HUES64 (cell line): ENCODE data around the gene GALNT9.

Experiments
- H3K27ac ChIP-seq: 2 replicates; pipeline ENCODE4 v1.7.0; 2013; ENCODE audit warnings: low read depth, low read length, inconsistent platforms
- H3K27me3 ChIP-seq: 2 replicates; pipeline ENCODE4 v1.6.1; 2013; ENCODE audit warnings: mild to moderate bottlenecking, low read length; ENCODE audit not compliant: insufficient read depth
- H3K36me3 ChIP-seq: 2 replicates; pipeline ENCODE4 v1.6.1; 2013; ENCODE audit warnings: mild to moderate bottlenecking, low read length; ENCODE audit not compliant: insufficient read depth
- H3K4me1 ChIP-seq: 2 replicates; pipeline ENCODE4 v1.6.1; 2013; ENCODE audit warnings: mild to moderate bottlenecking, low read length, moderate library complexity; ENCODE audit not compliant: insufficient read depth
- H3K4me3 ChIP-seq: 2 replicates; pipeline ENCODE4 v1.5.1; 2013; ENCODE audit warnings: mild to moderate bottlenecking, low read length, moderate library complexity
- H3K9ac ChIP-seq: 2 replicates; pipeline ENCODE4 v1.6.1; 2013; ENCODE audit warnings: mild to moderate bottlenecking, low read depth, low read length
- H3K9me3 ChIP-seq: 2 replicates; pipeline ENCODE4 v1.6.1; 2013; ENCODE audit warnings: low read depth, low read length; ENCODE audit not compliant: insufficient read depth
- WGBS: fragments of 150-250, 120-280 bp; methylation state at CpG from one replicate; pipeline ENCODE4 v1.1.7; 2013; ENCODE audit warnings: missing lambda C conversion rate; 5-methylcytosine and 5-hydroxymethylcytosine counted together

The GALNT9 gene

GRCh38 chr12:132181570-132182200 is 147.7 kb downstream of the GALNT9 start:
- Histone ChIP-seq H3K4me3 (no peak overlapping the region), H3K9me3 (peaks cover 8% of the 10 kb centered on the region; the same call in 1 of the 2 replicates), H3K36me3 (no peaks in the 10 kb centered on the region), H3K9ac (no peak overlapping the region), H3K4me1 (no peaks in the 10 kb centered on the region), H3K27me3 (peaks cover 33% of the 10 kb centered on the region), H3K27ac (no peak overlapping the region)
- WGBS, result 91% methylated on average over 32 of the region's 33 CpGs

- no peak overlapping the region for H3K27ac ChIP-seq
- WGBS, result 84% methylated on average over 30 of the region's 30 CpGs
- no peaks in the 10 kb centered on the region for H3K4me1 ChIP-seq
- H3K4me3 ChIP-seq, result no peak overlapping the region
- H3K9me3 ChIP-seq, result peaks cover 8% of the 10 kb centered on the region; the same call in 1 of the 2 replicates
- H3K27me3 ChIP-seq, result peaks cover 25% of the 10 kb centered on the region
- H3K9ac ChIP-seq, result no peak overlapping the region
- no peaks in the 10 kb centered on the region for H3K36me3 ChIP-seq
Observed at GRCh38 chr12:132180648-132181546, 148.5 kb downstream of the GALNT9 start.

- H3K27ac ChIP-seq, result no peak overlapping the region
- no peaks in the 10 kb centered on the region for H3K4me1 ChIP-seq
- H3K4me3 ChIP-seq, result no peak overlapping the region
- WGBS, result 80% methylated on average over 19 of the region's 19 CpGs
- H3K27me3 ChIP-seq, result peaks cover 15% of the 10 kb centered on the region
- peaks cover 8% of the 10 kb centered on the region; the same call in 1 of the 2 replicates for H3K9me3 ChIP-seq
- H3K9ac ChIP-seq, result no peak overlapping the region
- H3K36me3 ChIP-seq, result no peaks in the 10 kb centered on the region
Observed at GRCh38 chr12:132179431-132180362, 149.7 kb downstream of the GALNT9 start.

GRCh38 chr12:132178801-132179401 is 150.5 kb downstream of the GALNT9 start:
- Histone ChIP-seq H3K9ac (no peak overlapping the region), H3K4me1 (no peaks in the 10 kb centered on the region), H3K27ac (no peak overlapping the region), H3K36me3 (no peaks in the 10 kb centered on the region), H3K4me3 (no peak overlapping the region), H3K9me3 (peaks cover 11% of the 10 kb centered on the region; the same call in 1 of the 2 replicates), H3K27me3 (peaks cover 14% of the 10 kb centered on the region)
- 83% methylated on average over 39 of the region's 39 CpGs for WGBS

GRCh38 chr12:132178316-132178715 is 151.1 kb downstream of the GALNT9 start:
- H3K9ac ChIP-seq, result no peak overlapping the region
- no peaks in the 10 kb centered on the region for H3K4me1 ChIP-seq
- H3K27ac ChIP-seq, result no peak overlapping the region
- H3K36me3 ChIP-seq, result no peaks in the 10 kb centered on the region
- H3K4me3 ChIP-seq, result no peak overlapping the region
- peaks cover 11% of the 10 kb centered on the region; the same call in 1 of the 2 replicates for H3K9me3 ChIP-seq
- peaks cover 10% of the 10 kb centered on the region for H3K27me3 ChIP-seq
- 60% methylated on average over 8 of the region's 8 CpGs for WGBS

GRCh38 chr12:132176920-132177551 is 152.4 kb downstream of the GALNT9 start:
- Histone ChIP-seq H3K4me1 (no peaks in the 10 kb centered on the region), H3K36me3 (no peaks in the 10 kb centered on the region), H3K27ac (no peak overlapping the region), H3K4me3 (no peak overlapping the region), H3K9ac (no peak overlapping the region), H3K27me3 (peaks cover 5% of the 10 kb centered on the region; the same call in 1 of the 2 replicates), H3K9me3 (peaks cover 7% of the 10 kb centered on the region; the same call in 1 of the 2 replicates)
- 87% methylated on average over 25 of the region's 25 CpGs for WGBS

- no peaks in the 10 kb centered on the region for H3K4me1 ChIP-seq
- no peak overlapping the region for H3K27ac ChIP-seq
- peaks cover 5% of the 10 kb centered on the region; the same call in 1 of the 2 replicates for H3K27me3 ChIP-seq
- 89% methylated on average over 19 of the region's 19 CpGs for WGBS
- no peak overlapping the region for H3K9ac ChIP-seq
- no peaks in the 10 kb centered on the region for H3K36me3 ChIP-seq
- H3K9me3 ChIP-seq, result peaks cover 7% of the 10 kb centered on the region; the same call in 1 of the 2 replicates
- no peak overlapping the region for H3K4me3 ChIP-seq
Observed at GRCh38 chr12:132176385-132176919, 152.9 kb downstream of the GALNT9 start.

- no peak overlapping the region for H3K4me3 ChIP-seq
- 0 out of 2 replicates have a peak, but pooled peaks cover 7% of the 10 kb centered on the region for H3K9me3 ChIP-seq
- H3K36me3 ChIP-seq, result no peaks in the 10 kb centered on the region
- 89% methylated on average over 34 of the region's 35 CpGs for WGBS
- no peak overlapping the region for H3K27ac ChIP-seq
- no peak overlapping the region for H3K9ac ChIP-seq
- H3K4me1 ChIP-seq, result no peaks in the 10 kb centered on the region
- H3K27me3 ChIP-seq, result peaks cover 5% of the 10 kb centered on the region; the same call in 1 of the 2 replicates
Observed at GRCh38 chr12:132175496-132176384, 153.6 kb downstream of the GALNT9 start.

- Histone ChIP-seq H3K9ac (no peak overlapping the region), H3K27ac (no peak overlapping the region), H3K36me3 (no peaks in the 10 kb centered on the region), H3K4me3 (no peak overlapping the region), H3K4me1 (no peaks in the 10 kb centered on the region), H3K9me3 (0 out of 2 replicates have a peak, but pooled peaks cover 6% of the 10 kb centered on the region), H3K27me3 (peaks cover 5% of the 10 kb centered on the region; the same call in 1 of the 2 replicates)
- 80% methylated on average over 21 of the region's 25 CpGs for WGBS
Observed at GRCh38 chr12:132174839-132175490, 154.4 kb downstream of the GALNT9 start.
